Rectal smooth muscle tissue (tissue), 1 donor: ENCODE results near the gene SNRNP27.
"Not testable (repeated sequence)": the region's sequence is repeated elsewhere in the genome, so short reads cannot be mapped to it uniquely, and the experiment has no call there.

Experiments used
- H3K27ac ChIP-seq: one replicate; pipeline ENCODE4 v1.7.0; 2013; ENCODE audit warnings: low read depth, low read length, inconsistent platforms
- H3K27me3 ChIP-seq: one replicate; pipeline ENCODE4 v1.7.0; 2013; ENCODE audit warnings: low read length; ENCODE audit not compliant: control insufficient read depth, insufficient read depth
- H3K36me3 ChIP-seq: one replicate; pipeline ENCODE4 v1.7.0; 2013; ENCODE audit warnings: low read length; ENCODE audit not compliant: control insufficient read depth, insufficient read depth
- H3K4me1 ChIP-seq: one replicate; pipeline ENCODE4 v1.7.0; 2013; ENCODE audit warnings: low read length; ENCODE audit not compliant: control insufficient read depth, insufficient read depth
- H3K4me3 ChIP-seq: one replicate; pipeline ENCODE4 v1.7.0; 2013; ENCODE audit warnings: low read length
- H3K9ac ChIP-seq: one replicate; pipeline ENCODE4 v1.7.0; 2013; ENCODE audit warnings: low read length

SNRNP27 gene

DNA sequence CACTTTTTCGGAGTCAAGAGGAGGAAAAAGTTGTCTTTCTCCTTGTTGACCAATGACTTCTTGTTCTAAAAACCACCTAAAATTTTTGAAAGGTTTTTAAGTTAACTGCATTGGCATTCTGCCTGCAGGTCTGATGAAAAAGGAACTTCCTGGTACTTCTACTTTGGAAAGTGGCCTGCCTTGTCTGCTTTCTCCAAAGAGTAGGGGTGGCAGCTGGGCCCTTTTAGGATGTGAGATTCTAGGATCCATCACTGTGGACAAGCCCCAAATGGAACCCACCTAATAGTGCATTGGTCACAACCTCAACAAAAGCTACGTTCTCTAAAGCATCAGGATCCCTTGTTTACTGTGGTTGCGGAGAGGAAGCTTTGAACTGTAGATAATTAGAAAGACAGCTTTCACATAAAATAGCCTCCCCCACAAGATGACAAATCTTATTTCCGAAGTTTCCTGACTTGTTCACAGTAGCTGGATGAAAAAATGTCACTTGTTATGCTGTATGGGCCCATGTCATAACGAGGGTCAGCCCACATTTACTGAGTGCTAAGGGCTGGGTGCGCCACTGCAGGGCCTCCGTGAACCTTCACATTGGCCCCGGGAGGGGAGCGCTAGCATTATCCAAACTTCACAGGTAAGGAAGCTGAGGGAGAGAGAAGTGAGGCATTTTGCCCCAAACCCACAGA is 50.2 kb downstream of the SNRNP27 start:
- no peak overlapping the region for H3K27ac ChIP-seq
- H3K4me3 ChIP-seq: no peak overlapping the region
- no peaks in the 10 kb centered on the region for H3K36me3 ChIP-seq
- no peaks in the 10 kb centered on the region for H3K4me1 ChIP-seq
- H3K27me3 ChIP-seq: no peaks in the 10 kb centered on the region
- no peak overlapping the region for H3K9ac ChIP-seq

- no peak overlapping the region for H3K9ac ChIP-seq
- H3K4me1 ChIP-seq: no peaks in the 10 kb centered on the region
- H3K4me3 ChIP-seq: no peak overlapping the region
- no peaks in the 10 kb centered on the region for H3K27me3 ChIP-seq
- H3K36me3 ChIP-seq: no peaks in the 10 kb centered on the region
- H3K27ac ChIP-seq: no peak overlapping the region
Observed at GRCh38 chr2:69944756-69945155, 51.0 kb downstream of the SNRNP27 start.

DNA sequence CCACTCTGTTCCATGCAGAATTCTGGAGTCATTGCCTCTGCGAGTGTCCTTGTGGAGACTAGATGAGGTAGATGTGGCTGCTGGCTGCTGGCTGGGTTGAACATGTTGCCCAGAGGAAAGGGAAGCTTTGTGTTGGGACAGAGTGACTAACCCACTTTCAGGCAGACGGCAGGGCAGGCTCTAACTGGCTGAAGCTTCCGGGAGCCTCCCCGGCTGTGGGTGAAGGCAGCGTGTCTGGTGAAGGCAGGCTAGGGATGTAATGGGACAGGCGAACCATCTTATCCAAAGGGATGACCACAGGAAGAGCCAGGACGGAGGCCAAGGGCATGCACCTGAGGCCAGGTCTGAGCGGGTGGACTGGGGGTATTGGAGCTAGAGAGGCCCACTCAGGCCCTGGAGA is 51.7 kb downstream of the SNRNP27 start:
- Histone ChIP-seq H3K9ac (no peak overlapping the region), H3K27me3 (no peaks in the 10 kb centered on the region), H3K4me3 (no peak overlapping the region), H3K27ac (no peak overlapping the region), H3K36me3 (no peaks in the 10 kb centered on the region), H3K4me1 (no peaks in the 10 kb centered on the region)

DNA sequence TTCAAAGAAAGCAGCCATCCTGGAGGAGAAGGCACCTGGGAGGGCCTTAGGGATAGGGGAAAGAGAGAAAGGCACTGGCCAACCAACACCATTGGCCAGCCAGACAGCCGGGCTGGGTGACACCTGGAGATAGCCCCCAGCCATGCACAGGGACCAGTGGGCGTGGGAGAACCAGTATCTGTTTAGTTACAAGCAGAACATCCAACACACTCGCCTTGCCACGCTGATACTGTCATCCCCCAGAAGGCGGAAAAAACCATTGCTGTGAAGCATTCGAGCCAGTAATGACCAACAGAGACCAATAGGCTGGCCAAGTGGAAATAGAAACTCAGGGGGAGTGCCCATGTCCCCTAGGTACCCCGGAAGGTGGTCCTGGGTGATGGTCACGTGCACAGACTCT is 52.2 kb downstream of the SNRNP27 start:
- no peaks in the 10 kb centered on the region for H3K36me3 ChIP-seq
- H3K9ac ChIP-seq: no peak overlapping the region
- H3K27me3 ChIP-seq: no peaks in the 10 kb centered on the region
- no peaks in the 10 kb centered on the region for H3K4me1 ChIP-seq
- no peak overlapping the region for H3K4me3 ChIP-seq
- H3K27ac ChIP-seq: no peak overlapping the region

DNA sequence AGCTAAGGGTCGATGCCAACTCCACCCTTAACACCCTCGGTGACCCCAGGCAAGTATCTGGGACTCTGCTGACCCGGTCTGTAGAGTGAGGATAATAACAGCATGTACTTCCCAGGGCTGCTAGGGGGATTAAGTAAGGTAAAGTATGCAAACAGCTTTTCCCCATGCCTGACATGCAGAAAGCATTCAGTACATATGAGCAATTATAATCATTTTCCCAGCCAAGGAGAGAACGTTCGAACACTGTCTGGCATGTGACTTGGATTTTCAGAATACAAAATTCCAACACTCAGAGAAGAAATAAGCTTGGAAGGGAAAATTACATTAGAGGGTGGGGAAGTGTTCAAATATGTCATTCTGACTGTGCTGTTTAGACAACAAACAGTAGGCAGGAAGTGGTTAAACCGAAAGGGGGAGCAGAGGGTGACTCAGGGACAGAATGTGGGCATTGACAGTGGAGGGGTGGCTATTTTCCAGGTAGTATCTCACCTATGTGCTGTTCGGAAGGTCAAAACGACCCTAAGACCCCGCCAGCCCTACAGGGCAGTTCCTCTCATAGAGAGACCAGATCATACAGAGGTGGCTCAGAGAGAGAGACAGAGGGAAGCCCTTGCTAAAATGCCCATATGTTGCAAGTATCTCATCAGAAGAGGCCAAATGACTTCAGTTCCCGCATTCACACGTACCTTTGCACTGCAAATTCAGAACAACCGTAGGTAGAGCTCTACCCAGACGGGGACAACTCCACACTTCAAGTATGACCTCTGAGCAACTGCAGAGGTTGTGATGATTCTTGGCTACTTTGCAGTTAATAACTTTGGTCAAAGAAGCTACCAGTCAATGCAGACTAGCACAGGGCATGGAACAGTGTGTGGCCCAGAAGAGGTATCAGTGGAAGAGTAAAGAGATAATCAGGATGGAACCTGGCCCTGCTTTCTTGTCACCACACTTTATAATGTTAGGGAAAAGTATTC is 52.9 kb downstream of the SNRNP27 start:
- Histone ChIP-seq H3K27ac (no peak overlapping the region), H3K4me1 (no peaks in the 10 kb centered on the region), H3K4me3 (no peak overlapping the region), H3K9ac (no peak overlapping the region), H3K36me3 (no peaks in the 10 kb centered on the region), H3K27me3 (no peaks in the 10 kb centered on the region)

GRCh38 chr2:69947325-69947931 is 53.7 kb downstream of the SNRNP27 start:
- no peak overlapping the region for H3K4me3 ChIP-seq
- H3K9ac ChIP-seq: no peak overlapping the region
- H3K4me1 ChIP-seq: no peaks in the 10 kb centered on the region
- no peak overlapping the region for H3K27ac ChIP-seq
- no peaks in the 10 kb centered on the region for H3K27me3 ChIP-seq
- H3K36me3 ChIP-seq: no peaks in the 10 kb centered on the region

GRCh38 chr2:69948032-69948962 is 54.5 kb downstream of the SNRNP27 start:
- Histone ChIP-seq H3K4me3 (no peak overlapping the region), H3K27ac (no peak overlapping the region), H3K4me1 (no peaks in the 10 kb centered on the region), H3K27me3 (no peaks in the 10 kb centered on the region), H3K9ac (no peak overlapping the region), H3K36me3 (no peaks in the 10 kb centered on the region)

DNA sequence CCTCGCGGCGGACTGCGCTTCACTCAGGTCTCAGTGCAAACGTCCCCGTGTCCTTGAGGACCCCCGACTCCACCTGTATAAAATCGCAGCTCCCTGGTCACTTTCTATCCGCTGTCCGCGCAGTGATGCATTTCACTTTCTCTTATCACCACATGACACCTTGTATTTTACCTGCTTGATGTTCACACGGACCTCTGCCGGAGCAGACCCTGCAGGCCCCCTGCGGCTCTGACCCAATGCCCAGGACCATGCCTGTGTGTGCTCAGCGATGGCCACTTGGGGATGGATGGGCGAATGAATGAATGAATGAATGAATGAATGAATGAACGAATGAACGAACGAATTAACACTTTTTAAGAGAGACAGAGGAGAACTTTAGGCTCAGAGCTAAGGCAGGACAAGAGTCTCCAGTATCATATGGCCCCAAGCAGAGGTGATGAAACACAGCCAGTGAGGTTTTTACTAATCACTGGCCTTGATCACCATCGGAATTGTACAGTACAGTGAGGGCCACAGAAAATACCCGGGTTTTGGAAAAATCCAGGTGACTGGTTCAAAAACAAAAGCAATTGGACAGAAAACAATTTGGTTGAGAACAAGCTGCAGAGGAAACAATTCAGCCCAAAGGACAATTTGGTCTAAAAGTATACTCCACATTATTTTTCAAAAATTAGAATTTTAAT is 55.3 kb downstream of the SNRNP27 start:
- no peak overlapping the region for H3K27ac ChIP-seq
- no peak overlapping the region for H3K4me3 ChIP-seq
- H3K9ac ChIP-seq: no peak overlapping the region
- H3K4me1 ChIP-seq: no peaks in the 10 kb centered on the region
- no peaks in the 10 kb centered on the region for H3K36me3 ChIP-seq
- no peaks in the 10 kb centered on the region for H3K27me3 ChIP-seq

DNA sequence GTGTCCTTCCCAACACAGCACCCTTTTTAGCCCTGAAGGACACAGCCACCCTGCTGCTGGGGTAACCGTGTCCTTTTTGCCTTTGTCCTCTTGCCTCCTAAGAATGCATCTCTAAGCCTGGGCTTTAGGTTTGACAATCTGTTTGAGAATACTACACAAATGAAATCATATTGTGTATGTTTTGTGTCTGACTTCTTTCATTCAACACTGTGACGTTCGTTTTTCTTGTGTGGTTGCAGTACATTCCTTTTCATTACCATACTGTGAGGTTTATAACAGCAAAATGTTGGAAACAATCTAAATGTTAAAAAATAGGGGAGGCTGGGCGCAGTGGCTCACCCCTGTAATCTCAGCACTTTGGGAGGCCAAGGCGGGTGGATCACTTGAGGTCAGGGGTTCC is 56.5 kb downstream of the SNRNP27 start:
- no peaks in the 10 kb centered on the region for H3K4me1 ChIP-seq
- H3K27ac ChIP-seq: no peak overlapping the region
- H3K4me3 ChIP-seq: no peak overlapping the region
- H3K27me3 ChIP-seq: no peaks in the 10 kb centered on the region
- no peaks in the 10 kb centered on the region for H3K36me3 ChIP-seq
- no peak overlapping the region for H3K9ac ChIP-seq

DNA sequence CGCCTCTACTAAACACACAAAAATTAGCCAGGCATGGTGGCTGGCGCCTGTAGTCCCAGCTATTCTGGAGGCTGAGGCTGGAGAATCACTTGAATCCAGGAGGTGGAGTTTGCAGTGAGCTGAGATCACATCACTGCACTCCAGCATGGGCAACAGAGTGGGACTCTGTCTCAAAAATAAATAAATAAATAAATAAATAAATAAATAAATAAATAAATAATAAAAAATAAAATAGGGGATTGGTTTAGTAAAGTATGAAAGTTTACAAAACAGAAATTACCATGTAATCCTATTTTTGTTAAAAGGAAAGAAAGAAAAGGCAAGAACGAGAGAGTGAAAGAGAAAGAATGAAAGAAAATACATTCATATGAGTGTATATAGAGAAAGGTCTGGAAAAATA is 56.9 kb downstream of the SNRNP27 start:
- not testable (repeated sequence) for H3K4me3 ChIP-seq, H3K27ac ChIP-seq, H3K27me3 ChIP-seq, H3K4me1 ChIP-seq, H3K9ac ChIP-seq, H3K36me3 ChIP-seq

- Histone ChIP-seq H3K27ac (no peak overlapping the region), H3K27me3 (no peaks in the 10 kb centered on the region), H3K4me1 (no peaks in the 10 kb centered on the region), H3K9ac (no peak overlapping the region), H3K36me3 (no peaks in the 10 kb centered on the region), H3K4me3 (no peak overlapping the region)
Observed at GRCh38 chr2:69952336-69953115, 58.8 kb downstream of the SNRNP27 start.
